Naive B cell (primary cell): ENCODE measurements around the gene ADAR. TPM values are rescaled to one million over a fixed set of nuclear protein-coding genes. Genes with fewer than 3 reads are reported as not detected.

Experiments used
- ATAC-seq, 2 donors: fragments of 150-1000 bp; cut with Tn5 transposase; 2 replicates each; pipeline ENCODE4 v1.10.0; 2021; ENCODE audit warnings: low read depth in 2 of 2, mild to moderate bottlenecking in 2 of 2, moderate library complexity in 2 of 2
- DNase-seq: peaks from one replicate; pipeline ENCODE4 v3.0.0; 2022
- H3K27ac Mint-ChIP-seq, 6 donors: one replicate each; pipeline ENCODE4 v1.8.0; 2020 to 2022; ENCODE audit warnings: mild to moderate bottlenecking in 6 of 6, mixed read lengths in 6 of 6, moderate library complexity in 5 of 6, inconsistent platforms in 2 of 6
- H3K27me3 Mint-ChIP-seq, 3 donors: one replicate each; pipeline ENCODE4 v1.8.0; 2021 to 2022; ENCODE audit warnings: mixed read lengths in 3 of 3, mild to moderate bottlenecking in 1 of 3
- H3K36me3 Mint-ChIP-seq, 2 donors: one replicate each; pipeline ENCODE4 v1.8.0; 2020 to 2022; ENCODE audit warnings: mixed read lengths in 2 of 2, inconsistent platforms in 1 of 2, mild to moderate bottlenecking in 1 of 2
- H3K4me1 Mint-ChIP-seq, 3 donors: one replicate each; pipeline ENCODE4 v1.8.0; 2020 to 2022; ENCODE audit warnings: mixed read lengths in 3 of 3, inconsistent platforms in 1 of 3, mild to moderate bottlenecking in 1 of 3, moderate library complexity in 1 of 3
- H3K4me3 Mint-ChIP-seq, 8 donors: one replicate each; pipeline ENCODE4 v1.8.0; 2020 to 2022; ENCODE audit warnings: mild to moderate bottlenecking in 8 of 8, mixed read lengths in 8 of 8, moderate library complexity in 8 of 8, inconsistent platforms in 2 of 8
- H3K9me3 Mint-ChIP-seq, 7 donors: one replicate each; pipeline ENCODE4 v1.8.0; 2020 to 2022; ENCODE audit warnings: mixed read lengths in 7 of 7, mild to moderate bottlenecking in 5 of 7, inconsistent platforms in 2 of 7, moderate library complexity in 1 of 7
- polyA plus RNA-seq, 6 donors: library from polyadenylated mRNA; unstranded; fragments of 300-500 nt; fragmentation: Illumina TruSeq; gene quantifications; one replicate each; pipeline ENCODE4 v1.2.3, GENCODE V29; 2021; ENCODE audit warnings: low read depth in 6 of 6

The ADAR gene
- polyA plus RNA-seq, 6 donors from 2014 or later: 42.0 to 134 (median 95.9) TPM

- H3K36me3 Mint-ChIP-seq: peaks cover 0 to 8% of the 10 kb centered on the region in 2 donors
- ATAC-seq: no peak
- no peaks in the 10 kb centered on the region for H3K27me3 Mint-ChIP-seq
- H3K9me3 Mint-ChIP-seq: no peaks in the 10 kb centered on the region
- peak overlapping the region; percentile 93 to 100 (median 96) for H3K4me3 Mint-ChIP-seq
- H3K27ac Mint-ChIP-seq: peak overlapping the region; percentile 25 to 98 (median 88)
- peaks cover 45 to 55% (median 52%) of the 10 kb centered on the region in 3 donors for H3K4me1 Mint-ChIP-seq
- DNase-seq: peak; percentile 6
Observed at GRCh38 chr1:154609398-154610380, 1.7 kb upstream of the ADAR start.

GRCh38 chr1:154608397-154609270, 648 bp upstream of the ADAR start:
- DNase-seq (peak; percentile 15), ATAC-seq (peak; percentile 11 to 12)
- Mint-ChIP-seq H3K4me1 (peaks cover 50 to 63% (median 61%) of the 10 kb centered on the region in 3 donors), H3K9me3 (no peaks in the 10 kb centered on the region), H3K27ac (peak overlapping the region; percentile 96 to 100 (median 99)), H3K27me3 (no peaks in the 10 kb centered on the region), H3K36me3 (peaks cover 0 to 8% of the 10 kb centered on the region in 2 donors), H3K4me3 (peak overlapping the region; percentile 93 to 100 (median 96))

- peaks cover 56 to 74% (median 71%) of the 10 kb centered on the region in 3 donors for H3K4me1 Mint-ChIP-seq
- peak overlapping the region; percentile 96 to 100 (median 98) for H3K27ac Mint-ChIP-seq
- peaks cover 0 to 8% of the 10 kb centered on the region in 2 donors for H3K36me3 Mint-ChIP-seq
- peak overlapping the region; percentile 93 to 100 (median 96) for H3K4me3 Mint-ChIP-seq
- H3K9me3 Mint-ChIP-seq: no peaks in the 10 kb centered on the region
- DNase-seq (no peak), ATAC-seq (peak; percentile 0 to 1)
- H3K27me3 Mint-ChIP-seq: no peaks in the 10 kb centered on the region
Observed at GRCh38 chr1:154607106-154607608, 829 bp downstream of the ADAR start.

GRCh38 chr1:154605534-154605933, 2.5 kb downstream of the ADAR start:
- peak overlapping the region in 3 of 8 donors; percentile 0 to 98 (median 50) for H3K4me3 Mint-ChIP-seq
- H3K27me3 Mint-ChIP-seq: no peaks in the 10 kb centered on the region
- ATAC-seq: no peak
- peaks cover 0 to 8% of the 10 kb centered on the region in 2 donors for H3K36me3 Mint-ChIP-seq
- H3K27ac Mint-ChIP-seq: peak overlapping the region in 5 of 6 donors; percentile 56 to 98 (median 90)
- H3K9me3 Mint-ChIP-seq: no peaks in the 10 kb centered on the region
- H3K4me1 Mint-ChIP-seq: peaks cover 60 to 80% (median 73%) of the 10 kb centered on the region in 3 donors
- no peak for DNase-seq

GRCh38 chr1:154603317-154603716, 4.7 kb downstream of the ADAR start:
- ATAC-seq (no peak), DNase-seq (no peak)
- H3K27ac Mint-ChIP-seq: peak overlapping the region in 3 of 6 donors; percentile 49 to 98 (median 54)
- H3K36me3 Mint-ChIP-seq: peaks cover 0 to 9% of the 10 kb centered on the region in 2 donors
- no peak overlapping the region for H3K4me3 Mint-ChIP-seq
- no peaks in the 10 kb centered on the region for H3K9me3 Mint-ChIP-seq
- no peaks in the 10 kb centered on the region for H3K27me3 Mint-ChIP-seq
- H3K4me1 Mint-ChIP-seq: peaks cover 52 to 68% (median 68%) of the 10 kb centered on the region in 3 donors

- Mint-ChIP-seq H3K4me1 (peaks cover 29 to 48% (median 44%) of the 10 kb centered on the region in 3 donors), H3K36me3 (peaks cover 15 to 17% of the 10 kb centered on the region in 2 donors), H3K4me3 (no peak overlapping the region), H3K9me3 (no peaks in the 10 kb centered on the region), H3K27ac (peak overlapping the region in 1 of 6 donors; percentile 16), H3K27me3 (no peaks in the 10 kb centered on the region)
- no peak for ATAC-seq
- DNase-seq: no peak
Observed at GRCh38 chr1:154599658-154600057, 8.3 kb downstream of the ADAR start.

- peaks cover 21 to 22% of the 10 kb centered on the region in 2 donors for H3K36me3 Mint-ChIP-seq
Observed at GRCh38 chr1:154598871-154599635, 8.9 kb downstream of the ADAR start.

GRCh38 chr1:154595621-154596020, 12.4 kb downstream of the ADAR start:
- H3K9me3 Mint-ChIP-seq: no peaks in the 10 kb centered on the region
- DNase-seq (no peak), ATAC-seq (no peak)
- H3K36me3 Mint-ChIP-seq: peaks cover 31 to 41% of the 10 kb centered on the region in 2 donors
- H3K27me3 Mint-ChIP-seq: no peaks in the 10 kb centered on the region
- H3K4me1 Mint-ChIP-seq: peaks cover 9 to 14% (median 14%) of the 10 kb centered on the region in 3 donors
- H3K27ac Mint-ChIP-seq: no peak overlapping the region
- H3K4me3 Mint-ChIP-seq: no peak overlapping the region

More at GRCh38 chr1:154598871-154599635, 8.9 kb downstream of the ADAR start:
- Mint-ChIP-seq H3K4me1 (peaks cover 23 to 42% (median 38%) of the 10 kb centered on the region in 3 donors), H3K27ac (peak overlapping the region in 2 of 6 donors; percentile 30 to 39), H3K27me3 (no peaks in the 10 kb centered on the region), H3K9me3 (no peaks in the 10 kb centered on the region), H3K4me3 (no peak overlapping the region)
- DNase-seq: no peak
- ATAC-seq: no peak

- peak overlapping the region in 1 of 6 donors; percentile 24 for H3K27ac Mint-ChIP-seq
- H3K9me3 Mint-ChIP-seq: no peaks in the 10 kb centered on the region
- DNase-seq (no peak), ATAC-seq (no peak)
- peaks cover 5 to 12% (median 7%) of the 10 kb centered on the region in 3 donors for H3K4me1 Mint-ChIP-seq
- H3K27me3 Mint-ChIP-seq: no peaks in the 10 kb centered on the region
- H3K36me3 Mint-ChIP-seq: peaks cover 33 to 41% of the 10 kb centered on the region in 2 donors
- no peak overlapping the region for H3K4me3 Mint-ChIP-seq
Observed at GRCh38 chr1:154594811-154595210, 13.2 kb downstream of the ADAR start.

- Mint-ChIP-seq H3K27me3 (no peaks in the 10 kb centered on the region), H3K4me1 (peaks cover 0 to 10% (median 5%) of the 10 kb centered on the region in 3 donors), H3K4me3 (peak overlapping the region in 1 of 8 donors; percentile 58), H3K36me3 (peaks cover 41 to 46% of the 10 kb centered on the region in 2 donors), H3K27ac (no peak overlapping the region), H3K9me3 (no peaks in the 10 kb centered on the region)
- ATAC-seq (no peak), DNase-seq (no peak)
Observed at GRCh38 chr1:154593390-154593789, 14.6 kb downstream of the ADAR start.

GRCh38 chr1:154591206-154591605, 16.8 kb downstream of the ADAR start:
- no peaks in the 10 kb centered on the region for H3K27me3 Mint-ChIP-seq
- ATAC-seq: no peak
- DNase-seq: no peak
- peaks cover 42 to 54% of the 10 kb centered on the region in 2 donors for H3K36me3 Mint-ChIP-seq
- no peak overlapping the region for H3K4me3 Mint-ChIP-seq
- peaks cover 0 to 4% (median 0%) of the 10 kb centered on the region in 3 donors for H3K4me1 Mint-ChIP-seq
- H3K9me3 Mint-ChIP-seq: no peaks in the 10 kb centered on the region
- peak overlapping the region in 2 of 6 donors; percentile 20 to 69 for H3K27ac Mint-ChIP-seq

- Mint-ChIP-seq H3K4me3 (no peak overlapping the region), H3K9me3 (no peaks in the 10 kb centered on the region), H3K27me3 (no peaks in the 10 kb centered on the region), H3K27ac (peak overlapping the region in 1 of 6 donors; percentile 19), H3K36me3 (peaks cover 43 to 58% of the 10 kb centered on the region in 2 donors), H3K4me1 (peaks cover 0 to 4% (median 0%) of the 10 kb centered on the region in 3 donors)
- no peak for DNase-seq
- no peak for ATAC-seq
Observed at GRCh38 chr1:154590756-154591155, 17.2 kb downstream of the ADAR start.
